Karpas-422 (cell line): ENCODE data around the gene COL13A1. TPM values are rescaled to one million over a fixed set of nuclear protein-coding genes. Genes with fewer than 3 reads are reported as not detected.

Experiments
- DNase-seq: peaks from one replicate; pipeline ENCODE4 v3.0.0-alpha.2; 2015
- H2AFZ ChIP-seq: fragments of 200-600 bp; sonication (generic); 2 replicates; pipeline ENCODE4 v1.6.1; 2014; ENCODE audit warnings: antibody characterized with exemption, low read length, mixed read lengths
- H3K27ac ChIP-seq: fragments of 200-600 bp; sonication (generic); 2 replicates; pipeline ENCODE4 v1.5.1; 2014; ENCODE audit warnings: mild to moderate bottlenecking, low read length, moderate library complexity
- H3K27me3 ChIP-seq: fragments of 200-600 bp; sonication (generic); 2 replicates; pipeline ENCODE4 v1.6.1; 2014; ENCODE audit warnings: low read length, mixed read lengths
- H3K36me3 ChIP-seq: fragments of 200-600 bp; sonication (generic); 2 replicates; pipeline ENCODE4 v1.6.1; 2014; ENCODE audit warnings: low read length, mixed read lengths; ENCODE audit not compliant: insufficient read depth
- H3K4me1 ChIP-seq: fragments of 200-600 bp; sonication (generic); 2 replicates; pipeline ENCODE4 v1.6.1; 2014; ENCODE audit warnings: mild to moderate bottlenecking, low read length, mixed read lengths
- H3K4me2 ChIP-seq: fragments of 200-600 bp; sonication (generic); 2 replicates; pipeline ENCODE4 v1.6.1; 2014; ENCODE audit warnings: low read length, low read depth, mild to moderate bottlenecking; ENCODE audit not compliant: poor library complexity, severe bottlenecking
- H3K4me3 ChIP-seq: fragments of 200-600 bp; sonication (generic); 2 replicates; pipeline ENCODE4 v1.5.1; 2014; ENCODE audit warnings: mild to moderate bottlenecking, antibody characterized with exemption, low read length, mixed read lengths
- H3K79me2 ChIP-seq: fragments of 200-600 bp; sonication (generic); 2 replicates; pipeline ENCODE4 v1.6.1; 2014; ENCODE audit warnings: mild to moderate bottlenecking, low read length, mixed read lengths
- H3K9ac ChIP-seq: fragments of 200-600 bp; sonication (generic); 2 replicates; pipeline ENCODE4 v1.6.0; 2014; ENCODE audit warnings: low read length
- H3K9me2 ChIP-seq: fragments of 200-600 bp; sonication (generic), shearing (Covaris generic); replicated peaks from 2 replicates; pipeline ENCODE4 v1.6.0; 2014; ENCODE audit warnings: mild to moderate bottlenecking, low read length, moderate library complexity; ENCODE audit not compliant: insufficient read depth
- H3K9me3 ChIP-seq: fragments of 300-700, 200-600 bp; sonication (generic); 2 replicates; pipeline ENCODE4 v1.6.1; 2014; ENCODE audit warnings: low read length, mixed read lengths
- H4K20me1 ChIP-seq: fragments of 200-600 bp; sonication (generic); 2 replicates; pipeline ENCODE4 v1.6.1; 2014; ENCODE audit warnings: mild to moderate bottlenecking, antibody characterized with exemption, low read length, low read depth; ENCODE audit not compliant: insufficient read depth
- total RNA-seq: library from RNA; depleted of rRNA; stranded (reverse); fragments of >200 nt; shearing (Covaris generic); gene quantifications from 2 replicates; pipeline ENCODE4 v1.2.3, GENCODE V29; 2014; ENCODE audit warnings: low replicate concordance

COL13A1 gene
- total RNA-seq, 1 experiment from 2014 or later = not detected

- Histone ChIP-seq H4K20me1 (no peaks in the 10 kb centered on the region), H3K27me3 (no peaks in the 10 kb centered on the region), H3K4me1 (no peaks in the 10 kb centered on the region), H3K4me3 (no peak overlapping the region), H3K9me2 (no peaks in the 10 kb centered on the region), H3K9me3 (no peaks in the 10 kb centered on the region), H3K9ac (no peak overlapping the region), H3K27ac (no peak overlapping the region), H2AFZ (no peak overlapping the region), H3K79me2 (no peaks in the 10 kb centered on the region), H3K4me2 (no peak overlapping the region), H3K36me3 (no peaks in the 10 kb centered on the region)
- DNase-seq = no peak
Observed at GRCh38 chr10:69870591-69870990, 68.9 kb downstream of the COL13A1 start.

GRCh38 chr10:69871074-69871473, 69.4 kb downstream of the COL13A1 start:
- Histone ChIP-seq H3K9ac (no peak overlapping the region), H3K36me3 (no peaks in the 10 kb centered on the region), H3K27ac (no peak overlapping the region), H3K4me1 (no peaks in the 10 kb centered on the region), H3K9me2 (no peaks in the 10 kb centered on the region), H3K4me2 (no peak overlapping the region), H3K4me3 (no peak overlapping the region), H3K27me3 (no peaks in the 10 kb centered on the region), H3K9me3 (no peaks in the 10 kb centered on the region), H3K79me2 (no peaks in the 10 kb centered on the region), H4K20me1 (no peaks in the 10 kb centered on the region), H2AFZ (no peak overlapping the region)
- DNase-seq = no peak

GRCh38 chr10:69872323-69872722, 70.6 kb downstream of the COL13A1 start:
- no peaks in the 10 kb centered on the region for H3K4me1 ChIP-seq
- no peaks in the 10 kb centered on the region for H4K20me1 ChIP-seq
- no peak for DNase-seq
- H3K4me3 ChIP-seq = no peak overlapping the region
- no peak overlapping the region for H3K27ac ChIP-seq
- no peaks in the 10 kb centered on the region for H3K27me3 ChIP-seq
- H3K9me2 ChIP-seq = no peaks in the 10 kb centered on the region
- no peak overlapping the region for H3K4me2 ChIP-seq
- no peaks in the 10 kb centered on the region for H3K36me3 ChIP-seq
- no peak overlapping the region for H2AFZ ChIP-seq
- H3K9ac ChIP-seq = no peak overlapping the region
- no peaks in the 10 kb centered on the region for H3K79me2 ChIP-seq
- no peaks in the 10 kb centered on the region for H3K9me3 ChIP-seq

GRCh38 chr10:69873135-69873639, 71.5 kb downstream of the COL13A1 start:
- no peak overlapping the region for H3K4me3 ChIP-seq
- no peak overlapping the region for H3K9ac ChIP-seq
- DNase-seq = no peak
- no peaks in the 10 kb centered on the region for H3K79me2 ChIP-seq
- H3K36me3 ChIP-seq = no peaks in the 10 kb centered on the region
- no peak overlapping the region for H3K4me2 ChIP-seq
- no peaks in the 10 kb centered on the region for H3K27me3 ChIP-seq
- H3K9me2 ChIP-seq = no peaks in the 10 kb centered on the region
- no peak overlapping the region for H3K27ac ChIP-seq
- H3K4me1 ChIP-seq = no peaks in the 10 kb centered on the region
- H2AFZ ChIP-seq = no peak overlapping the region
- H3K9me3 ChIP-seq = no peaks in the 10 kb centered on the region
- H4K20me1 ChIP-seq = no peaks in the 10 kb centered on the region

GRCh38 chr10:69874449-69874848, 72.7 kb downstream of the COL13A1 start:
- no peak for DNase-seq
- no peaks in the 10 kb centered on the region for H4K20me1 ChIP-seq
- H2AFZ ChIP-seq = no peak overlapping the region
- no peaks in the 10 kb centered on the region for H3K4me1 ChIP-seq
- no peak overlapping the region for H3K4me2 ChIP-seq
- H3K36me3 ChIP-seq = no peaks in the 10 kb centered on the region
- no peaks in the 10 kb centered on the region for H3K9me3 ChIP-seq
- H3K9ac ChIP-seq = no peak overlapping the region
- H3K79me2 ChIP-seq = no peaks in the 10 kb centered on the region
- no peak overlapping the region for H3K4me3 ChIP-seq
- H3K9me2 ChIP-seq = no peaks in the 10 kb centered on the region
- no peaks in the 10 kb centered on the region for H3K27me3 ChIP-seq
- H3K27ac ChIP-seq = no peak overlapping the region

- Histone ChIP-seq H3K4me1 (no peaks in the 10 kb centered on the region), H3K36me3 (no peaks in the 10 kb centered on the region), H3K9me2 (no peaks in the 10 kb centered on the region), H3K4me3 (no peak overlapping the region), H2AFZ (no peak overlapping the region), H3K27ac (no peak overlapping the region), H3K79me2 (no peaks in the 10 kb centered on the region), H3K27me3 (no peaks in the 10 kb centered on the region), H3K9ac (no peak overlapping the region), H4K20me1 (no peaks in the 10 kb centered on the region), H3K9me3 (no peaks in the 10 kb centered on the region), H3K4me2 (no peak overlapping the region)
- no peak for DNase-seq
Observed at GRCh38 chr10:69875856-69876255, 74.2 kb downstream of the COL13A1 start.

- no peaks in the 10 kb centered on the region for H3K9me3 ChIP-seq
- H3K36me3 ChIP-seq = no peaks in the 10 kb centered on the region
- no peaks in the 10 kb centered on the region for H3K9me2 ChIP-seq
- H3K79me2 ChIP-seq = no peaks in the 10 kb centered on the region
- no peaks in the 10 kb centered on the region for H4K20me1 ChIP-seq
- no peak overlapping the region for H3K4me2 ChIP-seq
- H2AFZ ChIP-seq = no peak overlapping the region
- no peak overlapping the region for H3K9ac ChIP-seq
- H3K4me3 ChIP-seq = no peak overlapping the region
- no peaks in the 10 kb centered on the region for H3K27me3 ChIP-seq
- no peak for DNase-seq
- H3K4me1 ChIP-seq = no peaks in the 10 kb centered on the region
- H3K27ac ChIP-seq = no peak overlapping the region
Observed at GRCh38 chr10:69876286-69876685, 74.6 kb downstream of the COL13A1 start.

- H4K20me1 ChIP-seq = no peaks in the 10 kb centered on the region
- H3K4me2 ChIP-seq = no peak overlapping the region
- H3K4me1 ChIP-seq = no peaks in the 10 kb centered on the region
- H3K27ac ChIP-seq = no peak overlapping the region
- DNase-seq = no peak
- no peaks in the 10 kb centered on the region for H3K79me2 ChIP-seq
- no peaks in the 10 kb centered on the region for H3K36me3 ChIP-seq
- H3K4me3 ChIP-seq = no peak overlapping the region
- H3K9me2 ChIP-seq = no peaks in the 10 kb centered on the region
- no peak overlapping the region for H3K9ac ChIP-seq
- H2AFZ ChIP-seq = no peak overlapping the region
- H3K27me3 ChIP-seq = no peaks in the 10 kb centered on the region
- H3K9me3 ChIP-seq = no peaks in the 10 kb centered on the region
Observed at GRCh38 chr10:69876931-69877330, 75.2 kb downstream of the COL13A1 start.

GRCh38 chr10:69878038-69878437, 76.3 kb downstream of the COL13A1 start:
- no peaks in the 10 kb centered on the region for H4K20me1 ChIP-seq
- DNase-seq = no peak
- no peak overlapping the region for H3K9ac ChIP-seq
- no peaks in the 10 kb centered on the region for H3K27me3 ChIP-seq
- no peak overlapping the region for H3K27ac ChIP-seq
- H3K4me3 ChIP-seq = no peak overlapping the region
- no peaks in the 10 kb centered on the region for H3K36me3 ChIP-seq
- no peaks in the 10 kb centered on the region for H3K4me1 ChIP-seq
- no peaks in the 10 kb centered on the region for H3K79me2 ChIP-seq
- H3K9me3 ChIP-seq = no peaks in the 10 kb centered on the region
- no peak overlapping the region for H2AFZ ChIP-seq
- no peaks in the 10 kb centered on the region for H3K9me2 ChIP-seq
- no peak overlapping the region for H3K4me2 ChIP-seq
